HL-60 (cell line): Measurements from ENCODE around the gene EPB41L2.

Experiments
- DNase-seq, 2 experiments: peaks; one replicate each; pipeline ENCODE4 v3.0.0-alpha.2; 2010 to 2020; ENCODE audit warnings: low read depth in 1 of 2, low spot score in 1 of 2
- H3K27ac ChIP-seq: fragments of 250-450 bp; sonication (Bioruptor Pico); replicated peaks from 2 replicates; pipeline ENCODE4 v1.5.1; 2020; ENCODE audit warnings: mild to moderate bottlenecking, moderate library complexity
- H3K27me3 ChIP-seq: fragments of 250-450 bp; sonication (Bioruptor Pico); 2 replicates; pipeline ENCODE4 v1.5.1; 2021; ENCODE audit warnings: mild to moderate bottlenecking, moderate library complexity; ENCODE audit not compliant: insufficient read depth, poor library complexity, severe bottlenecking
- H3K4me3 ChIP-seq: replicated peaks from 2 replicates; pipeline ENCODE4 v1.5.1; 2011; ENCODE audit warnings: mild to moderate bottlenecking, control low read depth, low read length; ENCODE audit not compliant: insufficient read depth
- CTCF ChIP-seq: IDR thresholded peaks from one replicate; pipeline ENCODE4 v1.5.1; 2011; ENCODE audit warnings: low read length, control low read depth, inconsistent platforms; ENCODE audit not compliant: insufficient read depth
- GABPA ChIP-seq: IDR thresholded peaks from 2 replicates; pipeline ENCODE4 v1.6.1; 2012; ENCODE audit warnings: low read depth
- POLR2AphosphoS5 ChIP-seq: IDR thresholded peaks from 2 replicates; pipeline ENCODE4 v1.6.1; 2012; ENCODE audit warnings: low read depth
- REST ChIP-seq: IDR thresholded peaks from 2 replicates; pipeline ENCODE4 v1.6.1; 2012; ENCODE audit warnings: low read depth; ENCODE audit not compliant: insufficient replicate concordance
- SPI1 ChIP-seq: IDR thresholded peaks from 2 replicates; pipeline ENCODE4 v1.6.1; 2012; ENCODE audit warnings: low read depth, mild to moderate bottlenecking, borderline replicate concordance

The EPB41L2 gene

GRCh38 chr6:130969791-130970491, 93.1 kb downstream of the EPB41L2 start:
- no peak overlapping the region for H3K27ac ChIP-seq
- H3K4me3 ChIP-seq = no peak overlapping the region
- DNase-seq = no peak
- no peaks in the 10 kb centered on the region for H3K27me3 ChIP-seq
- TF ChIP-seq SPI1 (no peak), GABPA (no peak)

- Histone ChIP-seq H3K27ac (no peak overlapping the region), H3K27me3 (no peaks in the 10 kb centered on the region), H3K4me3 (no peak overlapping the region)
- no peak for DNase-seq
- no peak for TF ChIP-seq SPI1
- no peak for TF ChIP-seq GABPA
- TF ChIP-seq POLR2AphosphoS5 = no peak
- no peak for TF ChIP-seq CTCF
- no peak for TF ChIP-seq REST
Observed at GRCh38 chr6:130969166-130969565, 93.9 kb downstream of the EPB41L2 start.

- no peak for DNase-seq
- no peaks in the 10 kb centered on the region for H3K27me3 ChIP-seq
- no peak overlapping the region for H3K27ac ChIP-seq
- TF ChIP-seq GABPA (no peak), SPI1 (no peak), CTCF (no peak), POLR2AphosphoS5 (no peak), REST (no peak)
- no peak overlapping the region for H3K4me3 ChIP-seq
Observed at GRCh38 chr6:130968476-130968875, 94.6 kb downstream of the EPB41L2 start.

GRCh38 chr6:130967502-130968445, 95.3 kb downstream of the EPB41L2 start:
- no peak for DNase-seq
- Histone ChIP-seq H3K27ac (no peak overlapping the region), H3K4me3 (no peak overlapping the region), H3K27me3 (no peaks in the 10 kb centered on the region)
- TF ChIP-seq GABPA (no peak), SPI1 (no peak), POLR2AphosphoS5 (no peak), CTCF (no peak), REST (no peak)
